EL (cell line): ENCODE data around the gene HPSE2.

Experiments used
- DNase-seq: peaks from one replicate; pipeline ENCODE4 v3.0.0-alpha.2; 2016

HPSE2 gene

GRCh38 chr10:98453729-98454128 lies 781.9 kb downstream of the HPSE2 start:
- DNase-seq = no peak

- DNase-seq = no peak
Measured at GRCh38 chr10:98450618-98451017, 785.0 kb downstream of the HPSE2 start.

- DNase-seq = no peak
Measured at GRCh38 chr10:98449287-98449686, 786.4 kb downstream of the HPSE2 start.

- peak; percentile 73 for DNase-seq
Measured at GRCh38 chr10:98446661-98447221, 788.9 kb downstream of the HPSE2 start, which contains the start of gene HPS1. Gene HPS1 (minus strand): TSS chr10:98446935. CDS start chr10:98443240, 3,695 bp downstream.

- DNase-seq = peak; percentile 52
Measured at GRCh38 chr10:98446151-98446660, 789.4 kb downstream of the HPSE2 start.

GRCh38 chr10:98445200-98445812 lies 790.3 kb downstream of the HPSE2 start:
- no peak for DNase-seq

GRCh38 chr10:98444314-98445006 lies 791.2 kb downstream of the HPSE2 start:
- no peak for DNase-seq

GRCh38 chr10:98438715-98439114 lies 796.9 kb downstream of the HPSE2 start:
- DNase-seq = no peak

GRCh38 chr10:98436704-98437103 lies 798.9 kb downstream of the HPSE2 start:
- DNase-seq = no peak

- no peak for DNase-seq
Measured at GRCh38 chr10:98435178-98435577, 800.5 kb downstream of the HPSE2 start.

- DNase-seq = peak; percentile 84
Measured at GRCh38 chr10:98433881-98434732, 801.5 kb downstream of the HPSE2 start.

- no peak for DNase-seq
Measured at GRCh38 chr10:98433371-98433770, 802.3 kb downstream of the HPSE2 start.

GRCh38 chr10:98432330-98432729 lies 803.3 kb downstream of the HPSE2 start:
- no peak for DNase-seq

- no peak for DNase-seq
Measured at GRCh38 chr10:98431016-98431415, 804.6 kb downstream of the HPSE2 start.

- DNase-seq = no peak
Measured at GRCh38 chr10:98430427-98430826, 805.2 kb downstream of the HPSE2 start.

GRCh38 chr10:98429320-98430072 lies 806.2 kb downstream of the HPSE2 start:
- no peak for DNase-seq

- no peak for DNase-seq
Measured at GRCh38 chr10:98427011-98427515, 808.6 kb downstream of the HPSE2 start.

GRCh38 chr10:98425511-98426352 lies 809.9 kb downstream of the HPSE2 start:
- DNase-seq = peak; percentile 45

GRCh38 chr10:98424295-98425254 lies 811.1 kb downstream of the HPSE2 start:
- DNase-seq = no peak

GRCh38 chr10:98423691-98424120 lies 811.9 kb downstream of the HPSE2 start:
- no peak for DNase-seq
